Endodermal cell (in vitro differentiated cells): ENCODE results near the gene CPZ. TPM values are rescaled to one million over a fixed set of nuclear protein-coding genes. Genes with fewer than 3 reads are reported as not detected.
"Not testable (repeated sequence)": the region's sequence is repeated elsewhere in the genome, so short reads cannot be mapped to it uniquely, and the experiment has no call there.

Experiments
- DNase-seq: peaks from one replicate; pipeline ENCODE4 v3.0.0-alpha.2; 2017
- H3K27ac ChIP-seq: 2 replicates; pipeline ENCODE4 v1.5.1; 2013; ENCODE audit warnings: mild to moderate bottlenecking, low read depth, low read length, moderate library complexity
- H3K27me3 ChIP-seq: 2 replicates; pipeline ENCODE4 v1.6.1; 2013; ENCODE audit warnings: mild to moderate bottlenecking, low read length, moderate library complexity; ENCODE audit not compliant: insufficient read depth, control insufficient read depth, poor library complexity, severe bottlenecking
- H3K36me3 ChIP-seq: 2 replicates; pipeline ENCODE4 v1.7.0; 2013; ENCODE audit warnings: mild to moderate bottlenecking, low read length, moderate library complexity; ENCODE audit not compliant: control insufficient read depth, insufficient read depth
- H3K4me1 ChIP-seq: one replicate; pipeline ENCODE4 v1.7.0; 2013; ENCODE audit warnings: low read length; ENCODE audit not compliant: control insufficient read depth, insufficient read depth
- H3K4me3 ChIP-seq: 2 replicates; pipeline ENCODE4 v1.5.1; 2013; ENCODE audit warnings: mild to moderate bottlenecking, low read length, moderate library complexity
- H3K9ac ChIP-seq: 2 replicates; pipeline ENCODE4 v1.6.1; 2013; ENCODE audit warnings: mild to moderate bottlenecking, low read length, moderate library complexity; ENCODE audit not compliant: poor library complexity, severe bottlenecking; ENCODE audit errors: extremely low read depth
- H3K9me3 ChIP-seq: 2 replicates; pipeline ENCODE4 v1.6.1; 2013; ENCODE audit warnings: mild to moderate bottlenecking, low read length, moderate library complexity; ENCODE audit not compliant: control insufficient read depth
- H3K27ac Mint-ChIP-seq: 2 replicates; pipeline ENCODE4 v1.8.0; 2020; ENCODE audit warnings: mixed read lengths
- H3K27me3 Mint-ChIP-seq: 2 replicates; pipeline ENCODE4 v1.8.0; 2021; ENCODE audit warnings: mild to moderate bottlenecking, mixed read lengths; ENCODE audit not compliant: insufficient read depth
- H3K36me3 Mint-ChIP-seq: 2 replicates; pipeline ENCODE4 v1.8.0; 2020; ENCODE audit warnings: low read depth, mixed read lengths
- H3K4me1 Mint-ChIP-seq: 2 replicates; pipeline ENCODE4 v1.8.0; 2020; ENCODE audit warnings: mixed read lengths
- H3K4me3 Mint-ChIP-seq: 2 replicates; pipeline ENCODE4 v1.8.0; 2020; ENCODE audit warnings: mild to moderate bottlenecking, moderate library complexity, mixed read lengths
- H3K9me3 Mint-ChIP-seq: 2 replicates; pipeline ENCODE4 v1.8.0; 2020; ENCODE audit warnings: mild to moderate bottlenecking, mixed read lengths
- CTCF ChIP-seq: fragments of 200-600 bp; sonication (generic); conservative IDR thresholded peaks from 2 replicates; pipeline ENCODE4 v1.5.0; 2021; ENCODE audit warnings: antibody characterized with exemption, mild to moderate bottlenecking
- whole genome bisulfite sequencing, 2 experiments: methylation state at CpG; one replicate each; pipeline versions ENCODE4 v1.1.5 to v1.1.7; 2013; ENCODE audit warnings: missing lambda C conversion rate in 2 of 2, mixed read lengths in 1 of 2; ENCODE audit not compliant: insufficient coverage in 1 of 2, insufficient read length in 1 of 2; 5-methylcytosine and 5-hydroxymethylcytosine counted together
- total RNA-seq, 2 donors: library from RNA; stranded (reverse); fragmentation: NEBNext Ultra II Directional in 1 of 2; extraction: Animal tissue kit (Norgen Biotek cat#: 25700) in 1 of 2; gene quantifications; 2 replicates in 1 of 2; 3 replicates in 1 of 2; pipeline ENCODE4 v1.2.1, GENCODE V29; 2021

The CPZ gene
- total RNA-seq, 2 donors from 2014 or later: 23.9 to 33.6 TPM

DNA sequence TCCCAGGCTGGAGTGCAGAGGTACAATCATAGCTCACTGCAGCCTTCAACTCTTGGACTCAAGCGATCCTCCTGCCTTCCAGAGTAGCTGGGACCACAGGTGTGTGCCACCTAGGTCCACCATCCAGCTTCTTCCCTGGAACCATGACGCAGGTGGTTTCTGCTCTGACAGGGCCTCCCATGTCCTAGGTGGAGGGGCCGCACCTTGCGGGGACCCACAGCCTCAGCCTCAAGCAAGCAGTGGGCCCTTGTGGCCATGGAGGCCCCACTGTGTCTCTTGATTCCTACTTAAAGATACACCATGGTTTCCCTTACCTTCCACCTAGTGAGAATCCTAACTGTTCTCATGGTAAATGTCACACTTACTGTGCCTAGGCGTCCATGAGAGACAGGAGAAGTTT is 19.3 kb upstream of the CPZ start:
- no peak for DNase-seq
- no peak overlapping the region for H3K9ac ChIP-seq
- H3K4me1 Mint-ChIP-seq: peaks cover 30% of the 10 kb centered on the region
- peaks cover 2% of the 10 kb centered on the region for H3K27me3 Mint-ChIP-seq
- no peak overlapping the region for H3K27ac Mint-ChIP-seq
- H3K9me3 Mint-ChIP-seq: peaks cover 2% of the 10 kb centered on the region
- H3K27ac ChIP-seq: no peak overlapping the region
- H3K4me3 Mint-ChIP-seq: no peak overlapping the region
- no peaks in the 10 kb centered on the region for H3K9me3 ChIP-seq
- H3K4me1 ChIP-seq: peaks cover 14% of the 10 kb centered on the region
- peaks cover 4% of the 10 kb centered on the region for H3K36me3 ChIP-seq
- no peak overlapping the region for H3K4me3 ChIP-seq
- H3K36me3 Mint-ChIP-seq: no peaks in the 10 kb centered on the region
- no peaks in the 10 kb centered on the region for H3K27me3 ChIP-seq
- 89% methylated on average over 5 of the region's 5 CpGs; no CpG with 5 or more reads in 1 of the 2 experiments for WGBS, 2 experiments
- no peak for TF ChIP-seq CTCF

GRCh38 chr4:8574796-8575370 is 17.7 kb upstream of the CPZ start:
- H3K27me3 Mint-ChIP-seq: peaks cover 7% of the 10 kb centered on the region
- no peak for DNase-seq
- no peak for TF ChIP-seq CTCF
- Histone ChIP-seq H3K4me1 (peaks cover 21% of the 10 kb centered on the region), H3K9me3 (no peaks in the 10 kb centered on the region), H3K27ac (no peak overlapping the region), H3K27me3 (no peaks in the 10 kb centered on the region), H3K4me3 (no peak overlapping the region), H3K9ac (no peak overlapping the region), H3K36me3 (peaks cover 4% of the 10 kb centered on the region)
- H3K4me1 Mint-ChIP-seq: peaks cover 40% of the 10 kb centered on the region
- H3K27ac Mint-ChIP-seq: no peak overlapping the region
- H3K4me3 Mint-ChIP-seq: no peak overlapping the region
- 93 to 100% methylated on average over 4 to 5 of the region's 5 CpGs for WGBS, 2 experiments
- no peaks in the 10 kb centered on the region for H3K36me3 Mint-ChIP-seq
- H3K9me3 Mint-ChIP-seq: no peaks in the 10 kb centered on the region

DNA sequence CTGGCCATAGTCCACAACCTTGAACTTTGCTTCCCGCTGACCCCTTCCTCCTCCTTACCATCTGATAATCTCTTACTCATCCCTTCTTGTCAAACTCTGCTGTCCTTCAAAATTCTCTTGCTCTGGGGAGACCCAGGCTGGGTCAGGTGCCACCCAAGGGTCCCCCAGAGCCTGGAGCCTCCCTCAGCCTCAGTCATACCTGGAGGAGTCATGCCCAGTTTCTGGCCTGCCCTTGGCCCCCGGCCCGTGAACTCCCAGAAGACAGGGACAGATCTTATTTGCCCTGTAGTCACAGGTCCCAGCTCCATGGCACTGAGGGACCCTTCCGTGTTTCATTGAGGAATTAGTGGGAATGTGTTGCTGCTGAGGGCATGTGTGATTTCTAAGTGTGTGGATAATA is 17.1 kb upstream of the CPZ start:
- Histone ChIP-seq H3K9ac (no peak overlapping the region), H3K4me1 (peaks cover 22% of the 10 kb centered on the region), H3K9me3 (no peaks in the 10 kb centered on the region), H3K27me3 (no peaks in the 10 kb centered on the region), H3K27ac (no peak overlapping the region), H3K4me3 (no peak overlapping the region), H3K36me3 (peaks cover 4% of the 10 kb centered on the region)
- no peak overlapping the region for H3K4me3 Mint-ChIP-seq
- peaks cover 44% of the 10 kb centered on the region for H3K4me1 Mint-ChIP-seq
- no peaks in the 10 kb centered on the region for H3K36me3 Mint-ChIP-seq
- WGBS, 2 experiments: 87 to 100% methylated on average over 3 to 4 of the region's 4 CpGs
- H3K27ac Mint-ChIP-seq: no peak overlapping the region
- no peaks in the 10 kb centered on the region for H3K9me3 Mint-ChIP-seq
- peaks cover 9% of the 10 kb centered on the region for H3K27me3 Mint-ChIP-seq
- TF ChIP-seq CTCF: no peak
- no peak for DNase-seq

DNA sequence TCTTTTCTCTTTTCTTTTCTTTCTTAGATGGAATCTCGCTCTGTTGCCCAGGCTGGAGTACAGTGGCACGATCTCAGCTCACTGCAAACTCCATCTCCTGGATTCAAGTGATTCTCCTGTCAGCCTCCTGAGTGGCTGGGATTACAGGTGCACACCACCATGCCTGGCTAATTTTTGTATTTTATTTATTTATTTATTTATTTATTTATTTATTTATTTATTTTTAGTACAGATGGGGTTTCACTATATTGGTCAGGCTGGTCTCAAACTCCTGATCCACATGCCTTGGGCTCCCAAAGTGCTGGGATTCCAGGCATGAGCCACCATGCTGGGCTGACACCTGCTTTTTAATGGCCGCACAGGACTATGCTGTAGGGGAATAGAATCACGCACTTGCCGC is 16.0 kb upstream of the CPZ start:
- peaks cover 19% of the 10 kb centered on the region for H3K27me3 Mint-ChIP-seq
- not testable (repeated sequence) for H3K9me3 ChIP-seq, H3K36me3 ChIP-seq, H3K4me3 ChIP-seq, H3K4me3 Mint-ChIP-seq, H3K27ac ChIP-seq, H3K9me3 Mint-ChIP-seq, H3K36me3 Mint-ChIP-seq, DNase-seq, H3K27me3 ChIP-seq, H3K9ac ChIP-seq, H3K27ac Mint-ChIP-seq
- H3K4me1 Mint-ChIP-seq: peaks cover 44% of the 10 kb centered on the region
- H3K4me1 ChIP-seq: peaks cover 22% of the 10 kb centered on the region
- 93 to 100% methylated on average over 4 to 5 of the region's 5 CpGs for WGBS, 2 experiments
